Measurements from ENCODE around the gene KIF21A. TPM values are rescaled to one million over a fixed set of nuclear protein-coding genes. Genes with fewer than 3 reads are reported as not detected.

KIF21A gene
- total and polyA plus RNA-seq, 2 of the 13 experiments (the other 11 are each of a cell fraction or from before 2014, with no cell fraction given), result 20.6 to 39.7 TPM

GRCh38 chr12:39467432-39467870, 24.5 kb upstream of the KIF21A start:
- intact Hi-C loops (cut with micrococcal nuclease; ENCODE audit: unreplicated experiment), result no loop called here

More at GRCh38 chr12:39467432-39467870, 24.5 kb upstream of the KIF21A start:
- no peaks in the 10 kb centered on the region for H3K9me3 ChIP-seq (ENCODE audit: low read length)
- no peaks in the 10 kb centered on the region for H3K4me1 ChIP-seq (ENCODE audit: insufficient read depth, low read length)
- no peaks in the 10 kb centered on the region for H3K79me2 ChIP-seq (ENCODE audit: insufficient read depth, low read length)
- ChIA-PET CTCF (ENCODE audit: low intra/inter-chr PET ratio, low total read pairs) (no interaction called here), POLR2A (no interaction called here)
- H3K4me3 ChIP-seq (replicated peaks in 1 of 3; ENCODE audit: insufficient read depth in 1 of 3, low read depth in 2 of 3, low read length in 3 of 3), result no peak overlapping the region
- in situ Hi-C loops (cut with HindIII; ENCODE audit: extremely low pct_ligation_motif_present, low pct_unique_long_range_greater_than_20kb), result no loop called here
- no peak overlapping the region for H3K27ac ChIP-seq (ENCODE audit: extremely low read length, insufficient read depth, low read length)
- DNase-seq (ENCODE audit: low spot score) (no peak), ATAC-seq (no peak), FAIRE-seq (no peak)
- no peaks in the 10 kb centered on the region for H4K20me1 ChIP-seq (ENCODE audit: insufficient read depth, low read length)
- TF ChIP-seq ZNF3 (CRISPR knock-in tag; IDR thresholded peaks at IDR 0.05), result no peak
- no peak for TF ChIP-seq NFKBIZ (CRISPR knock-in tag; IDR thresholded peaks at IDR 0.05)
- TF ChIP-seq ZNF678 (CRISPR knock-in tag; IDR thresholded peaks at IDR 0.05), result no peak
- no peak for TF ChIP-seq ZNF788 (CRISPR knock-in tag; IDR thresholded peaks at IDR 0.05; ENCODE audit: borderline replicate concordance)
- no peak for TF ChIP-seq ZBTB40 (IDR thresholded peaks at IDR 0.05)
- no peak for TF ChIP-seq ZBTB40 (CRISPR knock-in tag; IDR thresholded peaks at IDR 0.05)
- no peak for TF ChIP-seq SRSF1 (optimal IDR thresholded peaks at IDR 0.05; ENCODE audit: low read depth, low read length)
- TF ChIP-seq ZNF383 (CRISPR knock-in tag; IDR thresholded peaks at IDR 0.05; ENCODE audit: borderline replicate concordance), result no peak
- TF ChIP-seq JUN (CRISPR knock-in tag; IDR thresholded peaks at IDR 0.05), result no peak
- no peak for TF ChIP-seq MAFG (CRISPR knock-in tag; IDR thresholded peaks at IDR 0.05)
- TF ChIP-seq UBTF (CRISPR knock-in tag; IDR thresholded peaks at IDR 0.05), result no peak
- TF ChIP-seq MEIS1 (CRISPR knock-in tag; IDR thresholded peaks at IDR 0.05; ENCODE audit: borderline replicate concordance), result no peak
- H3K4me2 ChIP-seq (ENCODE audit: low read depth, low read length), result peak overlapping the region; percentile 29; the same call in 1 of the 2 replicates
- peak overlapping the region; percentile 25 for H2AFZ ChIP-seq (ENCODE audit: low read length)
- no peaks in the 10 kb centered on the region for H3K36me3 ChIP-seq (replicated peaks in 1 of 2; ENCODE audit: control insufficient read depth in 1 of 2, insufficient read depth in 2 of 2, low read length in 2 of 2)
- peaks cover 1 to 5% of the 10 kb centered on the region in 2 experiments; a peak in 2 of 5 replicates for H3K27me3 ChIP-seq (ENCODE audit: control insufficient read depth in 1 of 2, insufficient read depth in 2 of 2, low read length in 2 of 2)
- no TSS peak for BruUV-seq (replicated peaks)
- no peak overlapping the region for H3K9ac ChIP-seq (ENCODE audit: insufficient read depth, low read depth, low read length)
